NCI-H2029 treated with DMSO at 0.1 percent for 48 hours (cell line): Measurements from ENCODE around the gene KCNE1.
"Not testable (repeated sequence)": the region's sequence is repeated elsewhere in the genome, so short reads cannot be mapped to it uniquely, and the experiment has no call there.

Source experiments
- DNase-seq: peaks from one replicate; lab custom pipeline; 2025; lab: John Stamatoyannopoulos, UW

Gene KCNE1

DNA sequence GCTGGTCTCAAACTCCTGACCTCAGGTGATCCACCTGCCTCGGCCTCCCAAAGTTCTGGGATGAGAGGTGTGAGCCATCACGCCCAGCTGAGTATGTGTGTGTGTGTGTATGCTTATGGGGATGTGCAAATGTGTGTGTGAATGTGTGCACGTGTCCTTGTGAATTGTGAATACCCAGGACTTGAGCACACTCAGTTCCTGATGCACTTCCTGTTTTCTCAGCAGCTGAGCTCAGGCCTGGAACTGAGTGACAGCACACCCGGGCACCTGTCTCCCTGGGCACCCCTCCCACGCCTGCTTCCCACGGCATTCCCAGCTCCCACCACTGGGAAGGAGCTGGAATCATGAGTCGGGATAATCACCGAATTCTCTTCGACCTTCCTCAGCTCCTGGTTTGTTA, 104.7 kb downstream of the KCNE1 start:
- DNase-seq = not testable (repeated sequence)

DNA sequence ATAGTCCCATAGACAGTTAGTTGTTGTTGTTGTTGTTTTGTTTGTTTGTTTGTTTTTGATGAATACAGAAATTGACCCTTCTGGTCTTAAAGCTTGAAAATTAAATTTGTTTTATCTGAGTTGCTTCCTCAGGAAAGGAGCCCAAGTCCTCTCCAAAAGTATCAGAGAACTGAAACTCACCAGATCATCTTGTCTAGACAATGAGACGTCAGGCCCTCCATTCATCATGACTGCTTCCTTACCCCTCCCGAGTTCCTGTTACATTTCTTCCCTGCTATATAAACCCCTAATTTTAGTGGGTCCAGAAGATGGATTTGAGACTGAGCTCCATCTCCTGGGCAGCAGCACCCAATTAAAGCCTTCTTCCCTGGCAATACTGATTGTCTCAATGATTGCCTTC, 105.3 kb downstream of the KCNE1 start:
- DNase-seq = not testable (repeated sequence)

DNA sequence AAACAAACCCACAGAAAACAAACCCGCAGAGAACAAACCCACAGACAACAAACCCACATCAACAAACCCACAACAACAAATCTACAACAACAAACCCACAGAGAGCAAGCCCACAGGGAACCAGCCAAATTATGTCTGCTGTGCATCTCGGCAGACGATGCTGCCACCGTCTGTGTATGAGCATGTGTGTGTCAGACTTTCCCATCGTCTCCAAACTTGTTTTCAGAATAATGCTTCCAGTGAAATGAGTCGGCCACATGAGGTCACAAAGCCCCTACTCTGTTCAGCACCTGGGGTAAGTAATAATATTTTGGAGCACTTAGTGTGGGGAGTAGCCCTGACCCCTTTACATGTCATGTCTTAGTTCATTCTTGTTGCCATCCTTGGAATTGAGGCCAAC, 105.9 kb downstream of the KCNE1 start:
- DNase-seq = not testable (repeated sequence)

DNA sequence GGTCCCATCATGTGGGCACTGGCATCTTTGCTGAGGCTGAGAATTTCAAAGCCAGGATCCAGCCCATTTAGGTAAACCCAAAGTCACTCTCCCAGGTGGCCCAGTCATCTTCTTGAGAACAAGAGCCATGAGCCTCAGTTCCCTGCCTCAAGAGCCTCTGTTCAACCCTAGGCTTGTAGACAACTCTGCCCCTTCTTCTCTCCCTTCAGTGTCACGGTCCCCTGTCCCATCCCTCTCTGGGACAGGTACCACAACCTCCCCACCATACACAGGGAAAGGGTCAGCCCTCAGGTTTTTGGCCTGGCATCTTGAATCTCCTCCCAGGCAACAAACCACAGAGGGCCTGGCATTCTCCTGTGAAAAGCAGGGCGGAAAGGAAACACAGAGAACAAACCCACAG, 106.3 kb downstream of the KCNE1 start:
- not testable (repeated sequence) for DNase-seq

DNA sequence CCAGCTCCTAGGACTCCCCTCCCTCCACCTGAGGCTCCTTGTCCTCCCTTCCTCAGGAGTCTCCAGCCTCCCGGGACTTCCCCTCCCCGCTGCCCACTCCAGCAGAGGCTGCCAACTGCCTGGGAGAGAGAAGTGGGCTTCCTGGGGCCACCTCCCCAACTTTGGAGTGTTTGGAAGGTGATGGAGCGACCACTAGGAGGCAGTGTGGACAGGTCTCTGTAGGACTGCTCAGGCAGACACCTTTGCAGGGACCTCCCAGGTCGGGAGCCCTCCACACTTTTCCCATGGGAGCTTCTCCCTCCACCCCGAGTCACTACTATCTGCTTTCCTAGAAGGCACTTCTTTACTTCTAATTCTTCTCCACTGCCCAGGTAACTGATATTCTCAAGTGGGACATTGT, 107.3 kb downstream of the KCNE1 start:
- not testable (repeated sequence) for DNase-seq

GRCh38 chr21:34400522-34400921, 111.5 kb downstream of the KCNE1 start:
- DNase-seq = not testable (repeated sequence)
